HAP-1 (cell line): ENCODE results near the gene TRUB2.
A peak's percentile ranks its signal among the peaks of the same experiment; 100 is the strongest.

Experiments
- DNase-seq, 2 experiments: peaks; one replicate each; pipeline ENCODE4 v3.0.0-alpha.2; 2016 to 2020; ENCODE audit warnings: low spot score in 2 of 2
- H3K27me3 ChIP-seq: fragments of 250-450 bp; sonication (Bioruptor Pico); 2 replicates; pipeline ENCODE4 v1.5.1; 2020; ENCODE audit warnings: low read depth, mild to moderate bottlenecking, moderate library complexity
- H3K36me3 ChIP-seq: fragments of 250-450 bp; sonication (Bioruptor Pico); replicated peaks from 2 replicates; pipeline ENCODE4 v1.5.1; 2020; ENCODE audit warnings: mild to moderate bottlenecking
- H3K4me1 ChIP-seq: fragments of 250-450 bp; sonication (Bioruptor Pico); 2 replicates; pipeline ENCODE4 v1.5.1; 2020; ENCODE audit warnings: mild to moderate bottlenecking
- H3K4me3 ChIP-seq: fragments of 250-450 bp; sonication (Bioruptor Pico); 2 replicates; pipeline ENCODE4 v1.5.1; 2020; ENCODE audit warnings: mild to moderate bottlenecking, moderate library complexity
- H3K9me3 ChIP-seq: fragments of 250-450 bp; sonication (Bioruptor Pico); 2 replicates; pipeline ENCODE4 v1.5.1; 2020; ENCODE audit warnings: mild to moderate bottlenecking, moderate library complexity
- in situ Hi-C: fragments of 300-500 bp; cut with MboI; formaldehyde crosslinking; loops from 3 replicates; pipeline ENCODE4 v1.14.3; 2020; ENCODE audit warnings: low sequenced_read_pairs, inconsistent platforms, mixed read lengths

Gene TRUB2, protein sequence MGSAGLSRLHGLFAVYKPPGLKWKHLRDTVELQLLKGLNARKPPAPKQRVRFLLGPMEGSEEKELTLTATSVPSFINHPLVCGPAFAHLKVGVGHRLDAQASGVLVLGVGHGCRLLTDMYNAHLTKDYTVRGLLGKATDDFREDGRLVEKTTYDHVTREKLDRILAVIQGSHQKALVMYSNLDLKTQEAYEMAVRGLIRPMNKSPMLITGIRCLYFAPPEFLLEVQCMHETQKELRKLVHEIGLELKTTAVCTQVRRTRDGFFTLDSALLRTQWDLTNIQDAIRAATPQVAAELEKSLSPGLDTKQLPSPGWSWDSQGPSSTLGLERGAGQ

DNA sequence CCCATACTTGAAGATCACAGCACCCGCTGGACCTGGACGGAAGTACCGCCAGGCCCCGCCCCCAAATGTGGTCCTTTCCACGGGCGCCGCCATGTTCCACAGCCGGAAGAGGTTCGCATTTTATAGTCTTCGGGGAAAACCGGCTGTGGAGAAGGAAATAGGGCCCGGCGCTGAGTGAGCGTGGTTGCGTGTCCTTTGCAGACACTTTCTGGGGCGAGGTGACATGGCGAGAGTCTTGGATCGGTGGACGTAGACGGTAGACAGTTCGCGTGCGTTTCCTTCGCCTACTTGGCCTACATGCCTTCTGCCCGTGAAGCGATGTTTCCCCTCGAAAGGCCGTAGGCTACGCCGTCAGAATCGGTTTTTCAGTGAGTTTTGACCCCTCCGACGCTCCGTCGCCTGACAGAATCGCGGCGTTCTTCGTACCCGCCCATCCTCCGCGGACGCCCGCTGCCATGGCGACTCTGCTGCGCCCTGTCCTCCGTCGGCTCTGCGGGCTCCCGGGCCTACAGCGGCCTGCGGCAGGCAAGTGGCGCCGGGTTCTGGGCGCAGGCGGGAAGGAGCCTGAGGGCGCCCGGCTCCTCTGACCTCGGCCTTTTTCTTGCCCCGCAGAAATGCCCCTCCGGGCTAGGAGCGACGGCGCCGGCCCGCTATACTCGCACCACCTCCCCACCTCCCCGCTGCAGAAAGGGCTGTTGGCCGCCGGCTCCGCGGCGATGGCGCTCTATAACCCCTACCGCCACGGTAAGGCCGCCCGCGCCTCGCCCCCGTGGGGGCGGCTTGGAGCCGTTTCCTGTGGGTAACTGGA, at the start of gene TRUB2, which contains the start of gene COQ4:
TRUB2 (minus strand) TSS at position 44 of the 808 bp plus-strand sequence; CDS start at position 5, 39 bp downstream.
COQ4 (plus strand) TSS at position 436 of the 808 bp plus-strand sequence; CDS start at position 456, 20 bp downstream.
- peaks cover 33% of the 10 kb centered on the region for H3K36me3 ChIP-seq
- DNase-seq: peak; percentile 89 to 97
- no peaks in the 10 kb centered on the region for H3K4me1 ChIP-seq
- in situ Hi-C loops: no loop called here
- H3K27me3 ChIP-seq: no peaks in the 10 kb centered on the region
- peak within 1 kb of the TSS; percentile 88 for H3K4me3 ChIP-seq
- H3K9me3 ChIP-seq: no peaks in the 10 kb centered on the region

DNA sequence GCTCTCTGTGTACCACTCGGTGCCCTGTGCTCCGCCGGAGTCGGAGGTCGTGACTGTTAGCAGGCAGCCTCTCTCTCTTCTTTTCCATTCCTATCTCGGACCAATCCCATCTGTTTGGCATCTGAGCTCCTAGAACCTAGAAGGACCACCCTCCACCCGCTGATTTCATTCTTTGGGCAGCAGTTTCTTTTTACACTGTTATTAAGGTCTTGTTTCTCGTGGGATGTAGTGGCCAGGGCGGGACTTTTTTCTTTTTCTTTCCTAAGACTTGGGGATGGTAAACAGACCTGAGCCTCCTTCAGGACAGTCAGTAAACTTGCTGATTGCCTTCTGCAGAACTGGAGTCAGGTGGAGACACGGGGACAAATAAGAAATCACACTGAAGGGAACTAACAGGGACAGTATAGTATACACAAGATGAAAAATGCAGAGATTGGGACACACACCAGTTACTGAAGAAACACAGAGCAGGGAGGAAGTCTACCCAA, 49.4 kb upstream of the TRUB2 start:
- Histone ChIP-seq H3K36me3 (0 out of 2 replicates have a peak, but pooled peaks cover 4% of the 10 kb centered on the region), H3K4me1 (peaks cover 3% of the 10 kb centered on the region; the same call in 1 of the 2 replicates), H3K4me3 (peak overlapping the region; percentile 79), H3K9me3 (no peaks in the 10 kb centered on the region), H3K27me3 (no peaks in the 10 kb centered on the region)
- DNase-seq: no peak
- in situ Hi-C loops: no loop called here

DNA sequence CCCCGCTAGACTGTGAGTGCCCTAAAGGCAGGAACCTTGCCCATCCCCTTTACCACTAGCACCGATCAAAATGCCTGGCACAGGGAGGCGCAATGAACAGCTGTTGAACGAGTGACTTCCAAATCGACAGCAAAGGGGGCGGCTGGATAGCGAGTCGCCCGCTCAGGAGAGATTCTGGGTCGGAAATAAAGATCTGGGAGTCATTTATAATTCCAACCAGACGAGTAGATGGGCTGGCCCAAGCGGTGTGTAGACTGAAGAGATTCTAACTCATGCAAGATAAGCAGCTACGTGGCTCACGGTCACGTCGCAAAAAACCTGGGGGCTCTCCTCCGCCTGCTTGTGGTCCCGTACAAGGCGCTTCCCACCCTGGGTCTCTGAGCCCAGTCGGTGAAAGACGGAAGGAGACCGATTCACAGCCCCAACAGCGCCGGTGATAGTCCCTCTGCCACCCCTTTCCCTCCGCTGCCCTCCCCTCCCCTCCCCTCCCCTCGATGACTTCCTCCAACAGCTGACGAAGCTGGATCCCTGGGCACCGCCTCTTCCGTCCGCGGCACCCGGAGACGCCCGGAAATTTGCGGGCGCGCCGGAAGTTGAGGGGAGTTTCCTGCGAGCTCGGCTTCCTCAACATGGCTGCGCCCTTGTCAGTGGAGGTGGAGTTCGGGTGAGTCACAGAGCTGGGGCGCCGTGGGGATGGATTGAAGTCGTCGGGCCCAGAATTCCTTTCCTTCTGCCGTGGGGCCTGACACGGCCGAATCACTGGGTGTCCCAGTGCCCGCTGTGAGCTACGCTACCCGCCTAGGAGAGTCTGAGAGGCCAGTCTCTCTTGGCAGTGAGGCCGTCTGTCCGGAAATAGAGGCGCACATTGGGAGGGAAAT, 48.7 kb upstream of the TRUB2 start, which contains the start of gene URM1:
URM1 (plus strand) TSS at position 623 of the 878 bp plus-strand sequence; CDS start at position 630, 7 bp downstream.
- peak; percentile 92 to 95 for DNase-seq
- in situ Hi-C loops: no loop called here
- Histone ChIP-seq H3K4me1 (peaks cover 3% of the 10 kb centered on the region; the same call in 1 of the 2 replicates), H3K4me3 (peak within 1 kb of the TSS; percentile 79), H3K27me3 (no peaks in the 10 kb centered on the region), H3K36me3 (0 out of 2 replicates have a peak, but pooled peaks cover 4% of the 10 kb centered on the region), H3K9me3 (no peaks in the 10 kb centered on the region)

DNA sequence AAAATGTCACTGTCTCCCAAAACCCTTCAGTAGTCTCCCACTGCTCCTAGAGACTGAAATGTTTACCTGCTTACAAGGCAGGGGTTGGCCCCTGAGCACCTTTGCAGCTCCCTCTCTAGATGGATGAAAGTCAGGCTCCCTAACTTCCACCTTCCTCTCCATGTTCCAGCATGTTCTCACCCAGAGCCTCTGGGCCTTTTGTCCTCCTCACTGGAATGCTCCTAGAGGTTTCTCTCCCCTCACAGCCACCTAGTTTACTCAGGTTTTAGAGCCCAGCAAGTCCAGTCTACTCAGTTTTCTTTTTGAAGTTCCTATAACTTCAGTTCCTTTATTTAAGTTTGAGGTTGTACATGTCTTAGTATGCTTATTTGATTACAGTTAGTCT, 48.1 kb upstream of the TRUB2 start:
- in situ Hi-C loops: no loop called here
- DNase-seq: no peak
- peak overlapping the region; percentile 79 for H3K4me3 ChIP-seq
- peaks cover 7% of the 10 kb centered on the region for H3K4me1 ChIP-seq
- 0 out of 2 replicates have a peak, but pooled peaks cover 4% of the 10 kb centered on the region for H3K36me3 ChIP-seq
- no peaks in the 10 kb centered on the region for H3K9me3 ChIP-seq
- H3K27me3 ChIP-seq: no peaks in the 10 kb centered on the region

DNA sequence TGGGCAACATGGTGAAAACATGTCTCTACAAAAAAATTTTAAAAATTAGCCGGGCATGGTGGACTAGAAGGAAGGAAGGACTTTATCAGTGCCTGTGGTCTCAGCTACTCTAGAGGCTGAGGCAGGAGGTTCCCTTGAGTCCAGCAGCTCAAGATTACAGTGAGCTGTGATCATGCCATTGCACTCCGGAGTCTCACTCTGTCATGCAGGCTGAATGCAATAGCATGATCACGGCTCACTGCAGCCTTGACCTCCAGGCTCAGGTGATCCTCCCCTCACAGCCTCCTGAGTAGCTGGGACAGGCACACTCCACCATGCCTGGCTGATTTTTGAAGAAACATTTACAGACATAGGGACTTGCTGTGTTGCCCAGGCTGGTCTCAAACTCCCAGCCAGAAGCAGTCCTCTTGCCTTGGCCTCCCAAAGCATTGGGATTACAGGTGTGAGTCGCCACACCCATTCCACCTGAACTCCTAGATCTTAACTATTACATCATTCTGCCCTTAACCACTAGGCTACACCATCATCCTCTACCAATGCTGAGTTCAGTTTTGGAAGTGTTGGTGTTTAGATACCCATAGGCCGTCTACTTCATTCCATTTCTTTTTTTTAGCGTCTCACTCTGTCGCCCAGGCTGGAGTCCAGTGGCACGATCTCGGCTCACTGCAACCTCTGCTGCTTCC, 46.9 kb upstream of the TRUB2 start:
- in situ Hi-C loops: no loop called here
- H3K36me3 ChIP-seq: no peaks in the 10 kb centered on the region
- peaks cover 19% of the 10 kb centered on the region for H3K4me1 ChIP-seq
- no peak for DNase-seq
- no peaks in the 10 kb centered on the region for H3K9me3 ChIP-seq
- no peaks in the 10 kb centered on the region for H3K27me3 ChIP-seq
- H3K4me3 ChIP-seq: no peak overlapping the region

DNA sequence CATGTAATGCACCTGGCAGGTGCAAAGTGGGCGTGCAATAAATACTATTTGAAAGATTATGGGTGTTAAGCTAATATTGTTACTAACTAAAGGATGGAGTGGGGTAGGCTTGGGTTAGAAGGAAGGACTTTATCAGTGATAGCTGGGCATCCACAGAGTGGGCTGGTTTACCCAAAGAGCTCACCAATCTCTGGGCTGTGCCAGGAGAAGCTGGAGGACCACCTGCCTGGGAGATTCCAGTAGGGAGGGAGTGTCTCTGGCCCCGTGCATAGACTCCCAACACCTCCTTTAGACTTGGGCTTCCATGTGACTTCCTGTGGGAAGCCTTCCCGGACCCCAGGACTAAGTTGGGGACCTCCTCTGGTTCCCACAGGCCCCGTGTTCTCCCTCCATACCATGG, 43.3 kb upstream of the TRUB2 start:
- Histone ChIP-seq H3K4me1 (peaks cover 23% of the 10 kb centered on the region), H3K36me3 (no peaks in the 10 kb centered on the region), H3K4me3 (peak overlapping the region; percentile 13), H3K27me3 (no peaks in the 10 kb centered on the region), H3K9me3 (no peaks in the 10 kb centered on the region)
- no peak for DNase-seq
- in situ Hi-C loops: no loop called here

DNA sequence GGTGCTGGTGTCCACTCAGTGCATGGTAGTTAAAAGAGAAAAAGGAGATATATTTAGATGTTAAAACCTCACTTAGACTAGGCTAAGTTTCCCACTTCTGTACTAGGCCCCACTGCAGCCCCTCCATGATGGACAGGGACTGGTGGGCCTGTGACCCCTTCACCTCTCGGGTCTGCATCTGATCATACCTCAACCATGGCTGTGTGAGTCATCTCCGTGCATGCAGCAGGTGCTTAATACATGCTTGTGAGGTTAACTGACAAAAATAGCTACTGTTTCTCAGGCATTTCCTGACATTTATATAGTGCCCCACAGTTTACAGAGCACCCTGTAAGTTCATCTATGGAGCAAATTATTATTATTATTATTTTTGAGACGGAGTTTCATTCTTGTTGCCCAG, 40.5 kb upstream of the TRUB2 start:
- H3K9me3 ChIP-seq: no peaks in the 10 kb centered on the region
- no peaks in the 10 kb centered on the region for H3K27me3 ChIP-seq
- in situ Hi-C loops: loop anchor here (5.0 kb wide), 1 partner anchor 50 kb away; no protein-coding TSS in a partner anchor

DNA sequence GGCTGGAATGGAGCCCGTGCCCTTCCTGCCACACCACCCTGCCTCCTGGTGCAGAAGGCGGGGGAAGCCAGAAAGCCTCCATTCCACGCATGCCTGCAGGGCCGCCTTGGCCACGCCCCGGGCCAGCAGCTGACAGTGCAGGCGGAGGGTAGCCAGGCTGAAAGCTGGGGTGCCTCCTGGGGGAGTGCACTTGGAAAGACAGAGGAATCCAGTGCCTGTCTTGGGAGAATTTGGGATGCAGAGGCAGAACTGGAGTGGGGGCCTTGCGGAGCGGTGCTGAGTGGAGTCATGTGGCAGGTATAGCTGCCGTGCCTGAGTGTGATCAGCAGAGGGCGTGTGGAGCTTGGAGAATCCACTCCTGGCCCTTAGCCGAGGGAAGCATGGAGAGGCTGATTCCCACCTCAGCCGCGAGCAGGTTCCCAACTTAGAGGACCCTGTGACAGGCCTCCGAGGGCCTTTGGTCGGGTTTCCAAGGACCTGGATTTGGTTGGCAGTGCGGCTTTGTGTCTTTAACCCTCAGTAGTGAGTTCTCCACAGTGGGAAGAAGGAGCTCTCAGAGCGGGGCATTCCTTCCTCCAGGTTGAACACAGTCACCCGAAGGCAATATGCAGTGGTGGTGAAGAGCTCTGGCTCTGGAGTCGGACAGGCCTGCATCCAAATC, 39.9 kb upstream of the TRUB2 start:
- no peaks in the 10 kb centered on the region for H3K9me3 ChIP-seq
- no peak overlapping the region for H3K4me3 ChIP-seq
- in situ Hi-C loops: loop anchor here (5.0 kb wide), 1 partner anchor 50 kb away; no protein-coding TSS in a partner anchor
- no peaks in the 10 kb centered on the region for H3K27me3 ChIP-seq
- peaks cover 5% of the 10 kb centered on the region for H3K36me3 ChIP-seq
- peaks cover 23% of the 10 kb centered on the region for H3K4me1 ChIP-seq
- DNase-seq: peak; percentile 83 to 91

More for the DNA sequence above, 40.5 kb upstream of the TRUB2 start:
- Histone ChIP-seq H3K4me3 (no peak overlapping the region), H3K4me1 (peaks cover 23% of the 10 kb centered on the region), H3K36me3 (peaks cover 5% of the 10 kb centered on the region)
- no peak for DNase-seq

DNA sequence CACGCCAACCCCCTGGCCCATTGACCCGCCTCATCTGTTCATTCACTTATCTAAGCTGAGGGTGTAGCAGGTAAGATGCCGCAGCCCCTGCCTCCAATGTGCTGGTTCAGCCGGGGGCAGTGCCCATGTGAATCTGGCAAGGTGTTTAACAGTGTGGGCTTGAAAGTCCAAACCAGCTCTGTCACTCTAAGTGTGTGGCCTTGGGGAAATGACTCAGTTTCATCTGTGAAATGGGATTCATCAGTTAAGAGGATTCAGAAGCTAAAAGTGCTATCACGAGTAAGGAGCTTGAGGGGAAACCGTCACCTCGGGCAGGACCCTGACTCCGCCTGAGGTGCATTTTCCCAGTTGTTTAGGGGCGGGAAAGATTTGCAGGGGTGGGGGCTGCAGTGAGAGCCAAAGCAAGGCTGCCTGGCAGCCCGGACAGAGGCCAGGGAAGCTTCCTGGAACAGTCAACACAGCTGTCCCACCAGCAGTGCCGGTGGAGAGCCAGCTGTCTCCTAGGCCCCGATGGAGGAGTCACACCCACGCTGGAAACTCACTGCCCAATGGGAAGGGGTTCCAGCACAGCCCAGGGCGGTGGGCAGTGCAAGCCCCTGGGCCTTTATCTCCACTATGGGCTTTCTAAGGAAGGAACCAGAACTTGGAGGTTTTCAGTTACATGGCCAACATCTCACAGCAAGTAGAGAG, 39.2 kb upstream of the TRUB2 start:
- Histone ChIP-seq H3K27me3 (no peaks in the 10 kb centered on the region), H3K9me3 (no peaks in the 10 kb centered on the region), H3K4me1 (peaks cover 23% of the 10 kb centered on the region), H3K36me3 (peaks cover 5% of the 10 kb centered on the region), H3K4me3 (no peak overlapping the region)
- DNase-seq: no peak
- in situ Hi-C loops: loop anchor here (5.0 kb wide), 1 partner anchor 51 kb away; no protein-coding TSS in a partner anchor

DNA sequence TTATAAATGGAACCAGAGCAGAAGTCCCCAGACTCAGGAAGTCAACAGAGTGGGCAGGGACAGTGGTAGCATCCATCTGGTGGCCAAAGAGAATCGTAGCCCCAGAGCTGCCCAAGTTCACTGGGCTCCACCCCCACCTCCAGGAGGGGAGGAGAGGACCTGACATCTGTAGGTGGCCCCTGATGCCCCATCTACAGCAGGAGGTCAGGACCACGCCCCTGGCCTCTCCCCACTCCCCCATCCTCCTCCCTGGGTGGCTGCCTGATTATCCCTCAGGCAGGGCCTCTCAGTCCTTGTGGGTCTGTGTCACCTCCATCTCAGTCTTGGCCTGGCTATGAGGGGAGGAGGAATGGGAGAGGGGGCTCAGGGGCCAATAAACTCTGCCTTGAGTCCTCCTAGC, 38.6 kb upstream of the TRUB2 start:
- Histone ChIP-seq H3K4me1 (peaks cover 23% of the 10 kb centered on the region), H3K27me3 (no peaks in the 10 kb centered on the region), H3K9me3 (no peaks in the 10 kb centered on the region), H3K4me3 (no peak overlapping the region), H3K36me3 (peaks cover 8% of the 10 kb centered on the region)
- in situ Hi-C loops: loop anchor here (5.0 kb wide), 1 partner anchor 51 kb away; no protein-coding TSS in a partner anchor
- no peak for DNase-seq

DNA sequence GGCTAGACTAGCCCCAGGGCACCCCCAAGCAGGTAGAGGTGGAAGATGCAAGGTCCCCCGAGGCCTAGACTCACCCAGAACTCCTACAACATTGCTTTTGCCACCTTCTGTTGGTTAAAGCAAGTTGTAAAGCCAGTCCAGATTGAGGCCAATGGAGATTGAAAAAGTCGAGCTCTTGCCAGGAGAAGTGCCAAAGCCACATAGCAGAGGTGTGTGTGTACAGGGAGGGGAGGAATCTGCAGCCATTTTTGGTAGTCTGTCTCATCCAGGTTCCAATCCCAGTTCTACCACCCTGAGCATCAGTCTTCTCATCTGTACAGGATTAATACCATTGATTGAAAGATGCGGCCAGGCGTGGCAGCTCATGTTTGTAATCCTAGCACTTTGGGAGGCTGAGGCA, 36.6 kb upstream of the TRUB2 start:
- no peaks in the 10 kb centered on the region for H3K9me3 ChIP-seq
- in situ Hi-C loops: no loop called here
- no peak for DNase-seq

DNA sequence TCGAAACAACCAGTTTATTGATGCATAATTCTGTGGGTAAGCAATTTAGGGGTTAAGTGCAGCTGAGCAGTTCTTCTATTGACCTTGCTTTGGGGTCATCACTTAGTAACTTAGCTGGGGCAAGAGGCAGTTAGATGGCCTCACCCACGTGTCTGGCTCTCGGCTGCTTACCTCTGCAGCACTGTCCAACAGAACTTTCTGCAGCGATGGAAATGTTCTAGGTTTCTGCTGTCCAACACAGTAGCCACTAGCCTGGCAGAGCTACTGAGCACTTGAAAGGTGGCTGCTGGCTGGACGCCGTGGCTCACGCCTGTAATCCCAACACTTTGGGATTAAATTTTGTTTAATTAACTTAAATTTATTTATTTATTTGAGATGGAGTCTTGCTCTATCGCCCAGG, 35.8 kb upstream of the TRUB2 start:
- Histone ChIP-seq H3K4me1 (peaks cover 7% of the 10 kb centered on the region), H3K9me3 (no peaks in the 10 kb centered on the region), H3K4me3 (no peak overlapping the region), H3K36me3 (peaks cover 16% of the 10 kb centered on the region), H3K27me3 (no peaks in the 10 kb centered on the region)
- no peak for DNase-seq
- in situ Hi-C loops: no loop called here

More for the DNA sequence above, 36.6 kb upstream of the TRUB2 start:
- H3K4me1 ChIP-seq: peaks cover 7% of the 10 kb centered on the region
- H3K36me3 ChIP-seq: peaks cover 16% of the 10 kb centered on the region
- no peaks in the 10 kb centered on the region for H3K27me3 ChIP-seq
- H3K4me3 ChIP-seq: no peak overlapping the region
